Measurements from ENCODE around the gene CST9L. TPM values are rescaled to one million over a fixed set of nuclear protein-coding genes. Genes with fewer than 3 reads are reported as not detected.

CST9L gene
- total RNA-seq, 2 experiments from 2014 or later, result not detected

DNA sequence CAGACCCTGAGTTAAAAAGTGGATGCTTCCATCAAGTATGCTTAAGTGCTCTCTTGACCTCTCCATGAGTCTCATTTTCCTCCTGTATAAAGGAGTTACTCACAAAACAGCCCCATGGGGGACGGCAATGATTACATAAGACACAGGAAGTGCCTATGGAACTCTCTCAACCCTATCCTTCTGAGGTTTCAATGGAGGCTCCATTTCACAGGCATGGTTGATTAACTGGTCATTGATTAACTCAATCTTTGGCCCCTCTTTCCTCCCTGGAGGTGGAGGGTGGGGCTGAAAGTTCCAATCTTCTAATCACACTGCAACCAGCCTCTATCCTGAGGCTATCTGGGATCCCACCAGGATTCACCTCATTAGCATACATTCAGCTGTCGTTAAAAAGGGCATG is 48.1 kb downstream of the CST9L start:
- no peak overlapping the region for H3K4me3 Mint-ChIP-seq
- ChIA-PET POLR2A (no interaction called here), CTCF (no interaction called here)
- intact Hi-C loops (cut with DNase I, micrococcal nuclease), result no loop called here
- H3K9me3 Mint-ChIP-seq, result no peaks in the 10 kb centered on the region
- H3K27ac ChIP-seq (ENCODE audit: low read depth in 1 of 2, low read length in 2 of 2), result no peak overlapping the region
- H3K4me1 Mint-ChIP-seq (ENCODE audit: low read depth), result no peaks in the 10 kb centered on the region
- H3K36me3 Mint-ChIP-seq (ENCODE audit: low read depth), result no peaks in the 10 kb centered on the region
- peaks cover 0 to 10% of the 10 kb centered on the region in 2 experiments for H3K9me3 ChIP-seq (ENCODE audit: control insufficient read depth in 1 of 2, insufficient read depth in 1 of 2, low read length in 2 of 2)
- no peaks in the 10 kb centered on the region for H3K4me1 ChIP-seq (ENCODE audit: insufficient read depth, low read length)
- TF ChIP-seq, protein P1, sequence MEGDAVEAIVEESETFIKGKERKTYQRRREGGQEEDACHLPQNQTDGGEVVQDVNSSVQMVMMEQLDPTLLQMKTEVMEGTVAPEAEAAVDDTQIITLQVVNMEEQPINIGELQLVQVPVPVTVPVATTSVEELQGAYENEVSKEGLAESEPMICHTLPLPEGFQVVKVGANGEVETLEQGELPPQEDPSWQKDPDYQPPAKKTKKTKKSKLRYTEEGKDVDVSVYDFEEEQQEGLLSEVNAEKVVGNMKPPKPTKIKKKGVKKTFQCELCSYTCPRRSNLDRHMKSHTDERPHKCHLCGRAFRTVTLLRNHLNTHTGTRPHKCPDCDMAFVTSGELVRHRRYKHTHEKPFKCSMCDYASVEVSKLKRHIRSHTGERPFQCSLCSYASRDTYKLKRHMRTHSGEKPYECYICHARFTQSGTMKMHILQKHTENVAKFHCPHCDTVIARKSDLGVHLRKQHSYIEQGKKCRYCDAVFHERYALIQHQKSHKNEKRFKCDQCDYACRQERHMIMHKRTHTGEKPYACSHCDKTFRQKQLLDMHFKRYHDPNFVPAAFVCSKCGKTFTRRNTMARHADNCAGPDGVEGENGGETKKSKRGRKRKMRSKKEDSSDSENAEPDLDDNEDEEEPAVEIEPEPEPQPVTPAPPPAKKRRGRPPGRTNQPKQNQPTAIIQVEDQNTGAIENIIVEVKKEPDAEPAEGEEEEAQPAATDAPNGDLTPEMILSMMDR (IDR thresholded peaks at IDR 0.05), result no peak
- DNase-seq, result no peak
- no peak overlapping the region for H3K27ac Mint-ChIP-seq
- ATAC-seq (ENCODE audit: poor library complexity), result no peak
- H3K27me3 Mint-ChIP-seq, result peaks cover 5% of the 10 kb centered on the region
- H3K36me3 ChIP-seq (ENCODE audit: insufficient read depth, low read length), result no peaks in the 10 kb centered on the region
- no peaks in the 10 kb centered on the region for H3K27me3 ChIP-seq (ENCODE audit: control insufficient read depth in 1 of 2, insufficient read depth in 2 of 2, low read length in 2 of 2)
- no peak overlapping the region for H3K4me3 ChIP-seq (ENCODE audit: low read length)

DNA sequence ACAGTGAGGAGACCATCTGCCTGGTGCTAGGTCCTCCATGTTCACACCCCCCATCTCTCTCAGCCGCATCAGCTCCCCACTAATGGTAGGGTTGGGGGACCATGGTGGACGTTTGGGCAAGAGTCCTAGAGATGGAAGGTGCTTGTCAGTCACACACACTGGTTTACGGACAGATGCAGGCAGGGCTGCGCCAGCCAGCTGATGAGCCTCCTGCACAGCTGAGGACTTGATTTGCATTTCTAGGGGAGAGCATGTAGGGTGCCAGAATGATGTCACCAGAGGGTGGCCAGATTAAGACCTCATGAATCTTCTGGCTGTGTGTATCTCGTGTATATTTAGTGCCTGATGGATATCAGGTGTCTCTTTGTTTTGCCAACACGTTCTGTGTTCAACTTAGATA is 48.7 kb downstream of the CST9L start:
- TF ChIP-seq, protein P1 (IDR thresholded peaks at IDR 0.05), result no peak
- Mint-ChIP-seq H3K9me3 (no peaks in the 10 kb centered on the region), H3K4me1 (ENCODE audit: low read depth) (no peaks in the 10 kb centered on the region), H3K27me3 (peaks cover 5% of the 10 kb centered on the region), H3K27ac (no peak overlapping the region), H3K36me3 (ENCODE audit: low read depth) (no peaks in the 10 kb centered on the region), H3K4me3 (no peak overlapping the region)
- ATAC-seq (ENCODE audit: poor library complexity), result no peak
- no peaks in the 10 kb centered on the region for H3K4me1 ChIP-seq (ENCODE audit: insufficient read depth, low read length)
- H3K27me3 ChIP-seq (ENCODE audit: control insufficient read depth in 1 of 2, insufficient read depth in 2 of 2, low read length in 2 of 2), result no peaks in the 10 kb centered on the region
- intact Hi-C loops (cut with DNase I, micrococcal nuclease), result no loop called here
- H3K9me3 ChIP-seq (ENCODE audit: control insufficient read depth in 1 of 2, insufficient read depth in 1 of 2, low read length in 2 of 2), result peaks cover 0 to 10% of the 10 kb centered on the region in 2 experiments
- no peaks in the 10 kb centered on the region for H3K36me3 ChIP-seq (ENCODE audit: insufficient read depth, low read length)
- CTCF ChIA-PET, result no interaction called here
- H3K27ac ChIP-seq (ENCODE audit: low read depth in 1 of 2, low read length in 2 of 2), result no peak overlapping the region
- no peak overlapping the region for H3K4me3 ChIP-seq (ENCODE audit: low read length)
- POLR2A ChIA-PET, result no interaction called here
- no peak for DNase-seq

DNA sequence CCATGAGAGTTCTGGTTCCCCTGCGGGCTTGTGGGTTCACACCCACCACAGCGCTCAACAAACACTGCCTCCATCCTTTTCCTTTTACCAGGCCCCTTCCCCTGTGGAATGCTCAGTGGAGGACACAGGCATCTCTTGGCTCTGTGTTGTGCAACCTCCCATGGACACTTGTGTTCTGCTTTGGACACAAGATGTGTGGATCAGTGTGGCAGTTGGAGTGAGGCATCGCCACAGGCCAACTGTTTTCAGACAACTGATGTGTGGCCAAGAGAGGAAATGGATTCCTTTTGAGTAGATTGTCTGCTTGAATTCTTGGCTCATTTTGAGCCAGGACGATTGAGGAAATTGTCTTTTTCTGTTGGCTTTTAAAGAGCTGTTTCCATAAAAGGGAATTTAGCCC is 50.6 kb downstream of the CST9L start:
- Histone ChIP-seq H3K9me3 (ENCODE audit: control insufficient read depth in 1 of 2, insufficient read depth in 1 of 2, low read length in 2 of 2) (peaks cover 0 to 10% of the 10 kb centered on the region in 2 experiments), H3K4me1 (ENCODE audit: insufficient read depth, low read length) (no peaks in the 10 kb centered on the region), H3K27me3 (ENCODE audit: control insufficient read depth in 1 of 2, insufficient read depth in 2 of 2, low read length in 2 of 2) (no peaks in the 10 kb centered on the region), H3K36me3 (ENCODE audit: insufficient read depth, low read length) (no peaks in the 10 kb centered on the region), H3K27ac (ENCODE audit: low read depth in 1 of 2, low read length in 2 of 2) (no peak overlapping the region), H3K4me3 (ENCODE audit: low read length) (no peak overlapping the region)
- TF ChIP-seq, protein P1 (IDR thresholded peaks at IDR 0.05), result no peak
- H3K27me3 Mint-ChIP-seq, result peaks cover 5% of the 10 kb centered on the region
- H3K27ac Mint-ChIP-seq, result no peak overlapping the region
- DNase-seq, result no peak
- no peak overlapping the region for H3K4me3 Mint-ChIP-seq
- no peaks in the 10 kb centered on the region for H3K36me3 Mint-ChIP-seq (ENCODE audit: low read depth)
- intact Hi-C loops (cut with DNase I, micrococcal nuclease), result no loop called here
- H3K4me1 Mint-ChIP-seq (ENCODE audit: low read depth), result no peaks in the 10 kb centered on the region
- POLR2A ChIA-PET, result no interaction called here
- H3K9me3 Mint-ChIP-seq, result no peaks in the 10 kb centered on the region
- ATAC-seq (ENCODE audit: poor library complexity), result no peak
- CTCF ChIA-PET, result no interaction called here

Measured in CD4-positive, alpha-beta T cell (primary cell).